AG20443 (cell line): ENCODE data around the gene FCGBP.

Experiments used
- DNase-seq: peaks from one replicate; pipeline ENCODE4 v3.0.0; 2012; ENCODE audit warnings: low spot score, mixed read lengths

The FCGBP gene

DNA sequence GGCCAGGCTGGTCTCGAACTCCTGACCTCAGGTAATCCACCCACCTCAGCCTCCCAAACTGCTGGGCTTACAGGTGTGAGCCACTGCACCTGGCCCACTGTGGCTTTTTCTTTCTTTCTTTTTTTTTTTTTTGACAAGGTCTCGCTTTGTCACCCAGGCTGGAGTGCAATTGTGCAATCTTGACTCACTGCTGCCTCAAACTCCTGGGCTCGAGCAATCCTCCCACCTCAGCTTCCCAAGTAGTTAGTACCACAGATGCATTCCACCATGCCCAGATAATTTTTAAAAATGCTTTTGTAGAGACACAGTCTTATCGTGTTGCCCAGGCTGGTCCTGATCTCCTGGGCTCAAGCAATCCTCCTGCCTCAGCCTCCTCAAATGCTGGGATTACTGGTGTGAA lies 12.1 kb upstream of the FCGBP start:
- no peak for DNase-seq

DNA sequence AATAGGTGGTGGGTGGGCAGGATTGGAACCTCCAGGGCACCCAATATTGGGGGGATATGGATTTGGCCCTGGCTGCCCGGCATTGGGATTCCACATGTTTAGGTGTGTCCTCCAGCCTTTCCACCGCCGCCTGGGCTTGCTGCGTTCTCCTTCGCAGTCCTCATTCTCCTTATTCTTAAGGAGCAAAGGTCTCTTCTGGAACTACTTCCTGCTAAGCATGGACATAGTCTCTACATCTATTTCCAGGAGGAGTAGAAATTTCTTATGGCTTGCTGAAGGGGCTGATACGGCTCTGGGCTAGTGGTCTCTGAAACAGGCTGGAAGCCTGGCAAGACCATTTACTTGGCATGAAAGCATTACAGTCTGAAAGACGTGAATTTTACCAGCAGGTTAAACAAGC lies 9.2 kb upstream of the FCGBP start:
- DNase-seq = no peak

DNA sequence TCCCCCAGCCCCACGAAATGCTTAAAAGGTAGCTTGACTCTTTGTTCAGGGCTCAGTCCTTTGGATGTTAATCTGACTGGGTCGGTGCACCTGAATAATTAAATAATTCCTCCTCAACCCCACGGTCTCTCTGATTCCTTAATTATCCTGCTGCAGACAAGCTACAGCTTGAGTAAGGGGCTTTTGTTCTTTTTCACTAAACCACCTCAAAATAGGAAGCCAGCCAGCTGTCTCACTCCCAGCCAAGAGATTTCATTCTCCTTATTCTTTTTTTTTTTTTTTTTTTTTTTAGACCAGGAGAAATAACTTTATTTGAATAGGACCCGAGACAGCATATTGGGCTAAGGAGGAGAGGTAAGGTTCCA lies 7.9 kb upstream of the FCGBP start:
- no peak for DNase-seq

DNA sequence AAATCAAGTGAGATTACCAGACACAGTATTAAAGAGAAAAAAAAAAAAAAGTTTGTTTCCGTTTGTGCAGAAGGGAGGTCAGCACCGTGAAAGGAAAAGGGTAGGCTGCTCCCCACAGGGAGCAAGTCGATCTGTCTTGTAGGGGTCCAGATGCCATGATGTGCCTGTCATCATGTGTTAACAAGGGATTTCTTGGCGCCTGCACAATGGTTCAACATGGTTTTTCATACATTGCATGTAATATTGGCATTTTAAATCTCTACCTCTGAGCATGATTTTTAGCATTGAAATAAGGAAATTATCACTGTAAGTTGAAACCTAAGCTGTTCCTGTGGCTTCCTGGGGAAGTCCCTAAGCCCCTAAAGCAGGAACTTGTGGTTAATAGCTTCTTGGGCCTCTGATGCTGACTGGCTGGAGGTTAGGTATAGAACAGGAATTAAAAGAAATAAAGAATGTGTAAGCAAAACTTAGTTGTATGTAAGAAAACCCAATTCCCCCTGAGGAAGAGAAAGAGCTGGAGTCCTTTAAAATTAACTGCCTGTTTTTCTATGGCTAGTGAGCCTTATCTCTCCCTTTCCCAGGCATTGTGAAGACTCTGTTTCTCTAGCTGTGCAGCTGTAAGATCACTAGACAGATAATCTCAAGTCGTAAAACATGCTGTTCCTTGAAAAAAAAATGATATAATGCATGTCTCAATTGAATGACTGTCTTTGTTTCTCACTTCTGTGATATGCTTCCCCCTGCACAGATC lies 7.4 kb upstream of the FCGBP start:
- no peak for DNase-seq

DNA sequence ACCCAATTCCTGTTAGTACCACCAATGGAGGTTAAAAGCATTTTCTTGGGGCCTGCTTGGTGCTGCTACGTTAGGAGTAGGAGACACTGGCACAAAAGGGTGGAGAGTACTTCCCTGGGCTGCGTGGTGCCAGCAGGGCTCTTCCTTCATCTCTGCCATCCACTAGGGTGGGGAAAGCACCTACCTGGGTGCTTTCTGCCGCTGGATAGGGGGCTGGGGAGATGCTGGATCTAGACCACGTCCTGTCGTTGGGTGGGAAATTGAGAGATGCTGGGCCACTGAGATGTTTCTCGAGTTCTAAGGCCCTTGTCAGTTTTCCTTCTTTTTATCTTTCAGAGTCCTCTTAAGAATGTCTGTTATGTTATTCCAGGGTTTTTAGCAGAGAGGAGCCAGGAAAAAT lies 6.7 kb upstream of the FCGBP start:
- no peak for DNase-seq

DNA sequence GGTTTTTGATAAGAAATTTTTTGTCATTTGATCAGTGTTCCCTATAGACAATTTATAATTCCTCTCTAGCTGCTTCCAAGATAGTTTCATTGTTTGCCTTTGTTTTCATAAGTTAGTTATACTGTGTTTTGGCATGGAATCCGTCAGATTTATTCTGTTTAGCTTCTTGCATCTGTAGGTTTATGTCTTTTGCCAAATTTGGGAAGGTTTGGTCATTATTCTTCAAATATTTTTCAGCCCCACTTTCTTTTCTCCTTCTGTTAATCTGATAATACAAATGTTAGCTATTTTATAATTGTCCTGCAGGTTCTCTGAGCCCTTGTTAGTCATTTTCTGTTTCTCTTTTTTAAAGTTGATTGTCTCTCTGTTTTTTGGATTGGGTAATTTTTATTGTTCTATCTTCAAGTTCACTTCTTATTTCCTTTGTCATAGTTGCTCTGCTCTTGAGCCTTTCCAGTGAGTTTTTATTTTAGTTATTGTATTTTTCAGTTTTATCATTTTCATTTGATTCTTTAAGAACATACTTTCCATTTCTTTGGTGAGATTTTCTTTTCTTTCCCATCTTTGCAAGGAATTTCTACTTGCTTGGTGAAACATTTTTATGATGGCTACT lies 5.9 kb upstream of the FCGBP start:
- DNase-seq = no peak

DNA sequence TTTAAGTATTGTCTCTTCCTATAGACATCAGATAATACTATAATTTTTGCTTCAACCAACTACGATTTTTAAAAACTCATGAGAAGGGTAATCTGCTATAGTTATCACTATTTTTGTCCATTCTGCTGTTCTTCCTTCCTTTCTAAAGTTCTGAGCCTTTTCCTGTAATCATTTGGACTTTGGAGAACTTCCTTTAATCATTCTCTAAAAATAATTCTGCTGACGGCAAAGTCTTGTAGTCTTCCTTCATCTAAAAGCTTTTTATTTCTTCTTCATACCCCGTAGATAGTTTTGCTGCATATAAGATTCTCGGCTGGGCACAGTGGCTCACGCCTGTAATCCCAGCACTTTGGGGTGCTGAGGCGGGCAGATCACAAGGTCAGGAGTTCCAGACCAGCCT lies 5.1 kb upstream of the FCGBP start:
- no peak for DNase-seq

DNA sequence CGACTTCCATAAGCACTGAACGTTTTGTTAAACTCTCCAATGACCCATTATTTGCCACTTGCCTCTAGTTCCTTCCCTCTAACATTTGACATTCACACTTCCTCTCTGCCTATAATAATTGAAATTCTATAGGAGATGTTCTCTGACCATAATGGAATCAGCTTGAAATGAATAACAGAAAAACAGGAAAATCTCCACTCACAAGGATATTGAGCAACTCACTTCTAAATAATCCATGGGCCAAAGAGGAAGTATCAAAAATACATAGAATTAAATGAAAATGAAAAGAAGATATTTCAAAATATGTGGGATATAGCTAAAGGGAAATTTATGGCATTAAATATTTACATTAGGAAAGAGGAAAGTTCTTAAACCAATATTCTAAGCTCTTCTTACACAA lies 3.4 kb upstream of the FCGBP start:
- no peak for DNase-seq

DNA sequence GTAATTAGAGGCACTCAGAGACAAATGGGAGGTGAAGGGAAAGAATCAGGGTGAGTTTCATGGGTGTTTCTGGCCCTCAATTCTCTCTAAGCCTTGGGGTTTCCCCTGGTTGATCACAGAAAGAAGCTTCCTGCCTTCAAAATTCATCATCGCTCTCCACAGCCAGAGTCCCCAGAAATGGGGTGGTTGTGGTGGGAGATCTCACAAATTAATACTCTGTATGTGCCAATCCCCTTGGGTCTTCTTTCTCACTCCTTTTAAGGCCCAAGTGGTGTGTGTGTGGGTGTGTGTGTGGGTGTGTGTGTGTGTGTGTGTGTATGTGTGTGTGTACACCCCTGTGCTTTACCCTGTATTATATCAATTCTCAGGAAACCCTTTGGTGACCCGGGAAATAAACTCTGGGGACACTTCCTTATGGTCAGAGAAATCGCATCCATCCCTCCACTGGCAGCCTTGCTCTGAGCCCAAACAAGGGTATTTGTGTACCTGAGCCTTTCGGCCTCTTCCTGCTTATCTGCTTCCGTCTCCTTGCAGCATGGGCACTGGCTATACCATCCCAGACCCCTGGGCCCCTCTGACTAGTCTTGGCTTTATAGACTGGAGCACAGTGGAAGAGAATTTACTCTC lies 2.8 kb upstream of the FCGBP start:
- no peak for DNase-seq

DNA sequence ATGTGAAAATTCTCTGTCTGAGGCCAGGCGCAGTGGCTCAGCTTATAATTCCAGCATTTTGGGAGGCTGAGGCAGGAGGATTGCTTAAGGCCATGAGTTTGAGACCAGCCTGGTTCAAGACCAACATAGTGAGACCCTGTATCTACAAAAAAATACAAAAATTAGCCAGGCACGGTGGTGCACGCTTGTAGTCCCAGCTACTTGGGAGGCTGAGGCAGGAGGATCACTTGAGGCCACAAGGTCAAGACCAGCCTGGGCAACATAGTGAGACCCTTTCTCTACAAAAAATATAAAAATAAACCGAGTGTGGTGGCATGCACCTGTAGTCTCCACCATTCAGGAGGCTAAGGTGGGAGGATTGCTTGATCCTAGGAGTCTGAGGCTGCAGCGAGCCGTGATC lies 2.2 kb upstream of the FCGBP start:
- no peak for DNase-seq

DNA sequence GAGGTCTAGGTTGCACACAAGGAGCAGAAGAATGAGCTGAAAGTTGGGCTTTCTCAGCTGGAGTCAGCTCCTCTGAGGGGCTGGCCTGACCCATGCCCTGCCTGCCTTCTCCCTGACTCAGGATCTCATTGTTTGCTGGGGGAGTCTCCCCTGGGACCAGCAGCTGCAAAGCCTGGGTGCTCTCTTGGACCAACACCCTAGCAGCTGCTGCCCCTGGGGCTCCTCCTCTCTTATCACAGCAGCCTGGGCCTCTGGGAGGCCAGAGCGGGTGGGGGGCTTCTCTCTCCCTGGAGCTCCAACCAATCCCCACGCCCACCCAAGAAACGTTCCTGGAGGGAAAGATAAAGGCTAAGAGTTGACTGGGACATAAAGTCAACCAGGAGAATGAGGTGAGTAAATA lies 1.6 kb upstream of the FCGBP start:
- no peak for DNase-seq

DNA sequence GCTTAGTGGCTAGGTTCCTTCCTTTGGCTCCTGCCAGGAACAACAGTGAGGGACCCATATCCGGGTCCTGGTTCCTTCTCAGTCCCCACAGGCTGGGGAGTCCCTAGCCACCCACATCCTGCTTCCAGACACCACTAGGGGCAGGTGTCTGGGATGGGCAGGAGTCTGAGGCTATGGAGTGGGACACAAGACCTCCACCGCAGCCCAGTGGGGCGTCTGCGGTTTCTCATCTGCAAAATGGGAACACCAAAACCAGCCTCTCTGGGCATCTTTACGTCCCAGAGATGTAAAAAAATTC lies 879 bp upstream of the FCGBP start:
- no peak for DNase-seq

DNA sequence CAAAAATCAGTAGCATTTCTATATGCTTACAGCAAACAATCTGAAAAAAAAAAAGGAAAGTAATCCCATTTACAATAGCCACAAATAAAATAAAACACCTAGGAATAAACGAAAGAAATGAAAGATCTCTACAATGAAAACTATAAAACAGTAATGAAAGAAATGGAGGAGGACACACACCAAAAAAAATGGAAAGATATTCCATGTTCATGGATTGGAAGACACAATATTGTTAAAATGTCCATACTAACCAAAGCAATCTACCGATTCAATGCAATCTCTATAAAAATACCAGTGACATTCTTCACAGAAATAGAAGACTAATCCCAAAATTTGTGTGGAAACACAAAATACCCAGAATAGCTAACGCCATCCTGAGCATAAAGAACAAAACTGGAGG lies 4.7 kb downstream of the FCGBP start:
- no peak for DNase-seq

DNA sequence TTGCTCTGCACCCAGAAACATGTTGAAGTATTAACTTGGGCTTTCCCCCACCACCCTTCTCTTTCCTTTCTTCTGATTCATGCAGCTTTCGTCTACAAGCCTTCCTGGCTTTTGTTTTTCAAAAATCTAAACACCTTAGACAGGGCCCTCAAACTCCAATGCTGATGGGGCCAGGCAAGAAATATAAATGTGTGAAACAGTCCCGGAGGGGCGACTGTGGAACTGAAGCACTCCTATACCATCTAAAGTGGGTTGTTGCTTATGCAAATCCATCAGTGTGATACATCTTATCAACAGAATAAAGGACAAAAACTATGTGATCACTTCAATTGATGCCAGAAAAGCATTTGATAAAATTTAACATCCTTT lies 6.1 kb downstream of the FCGBP start:
- DNase-seq = no peak

DNA sequence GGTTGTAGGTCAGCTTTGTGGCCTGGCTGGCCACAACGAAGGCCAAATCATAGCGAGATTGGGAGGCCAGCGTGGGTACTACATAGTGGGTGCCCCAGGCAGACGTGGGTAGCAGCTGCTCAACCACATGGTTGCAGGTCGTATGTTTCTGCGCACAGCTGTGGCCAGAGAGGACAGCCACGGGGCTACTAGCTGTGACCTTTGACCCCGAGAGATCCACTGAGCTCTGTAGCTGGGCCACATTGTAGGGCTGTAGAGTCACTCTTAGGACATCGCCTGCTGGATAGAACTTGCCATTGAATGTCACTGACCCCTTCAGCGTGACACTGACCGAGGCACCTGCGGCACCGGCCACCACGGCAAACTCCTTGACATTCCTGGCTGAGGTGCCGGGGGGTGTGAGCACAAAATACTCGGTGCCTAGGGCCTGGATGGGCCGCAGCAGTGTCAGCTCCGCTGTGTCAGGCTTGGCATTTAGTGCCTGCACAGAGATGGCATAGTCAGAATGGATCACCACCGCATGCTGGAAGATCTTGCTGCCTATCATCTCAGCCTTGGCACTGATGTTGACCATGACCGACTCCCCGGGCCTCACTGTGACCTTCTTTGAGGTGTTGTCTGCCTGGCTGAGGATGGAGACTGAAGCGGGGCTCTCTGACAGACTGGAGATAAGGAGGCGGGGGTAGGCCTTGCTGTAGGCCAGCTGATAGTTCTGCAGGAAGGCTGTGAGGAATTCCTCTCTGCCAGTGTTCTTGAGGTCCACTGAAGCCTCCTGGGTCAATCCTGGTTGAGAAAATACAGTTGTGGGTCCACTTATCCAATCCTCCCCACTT lies 6.7 kb downstream of the FCGBP start:
- no peak for DNase-seq

DNA sequence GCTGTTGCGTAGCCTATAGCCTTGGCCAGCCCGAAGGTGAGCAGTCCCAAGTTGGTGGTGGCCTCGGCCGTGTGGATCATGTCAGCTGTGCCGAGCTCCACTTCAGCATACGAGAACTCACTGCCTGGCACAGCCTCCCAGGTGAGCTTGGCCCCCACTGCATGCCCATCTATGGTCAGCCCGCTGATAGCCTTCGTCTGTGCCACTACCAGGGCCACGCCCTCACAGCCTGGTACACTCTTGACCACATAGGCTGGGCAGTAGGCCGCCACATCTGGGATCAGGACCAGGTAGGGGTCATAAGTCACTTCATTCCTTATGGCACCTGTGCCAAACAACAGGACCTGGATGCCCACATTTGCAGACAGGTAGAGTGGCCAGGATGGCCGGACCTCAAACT lies 7.4 kb downstream of the FCGBP start:
- no peak for DNase-seq

DNA sequence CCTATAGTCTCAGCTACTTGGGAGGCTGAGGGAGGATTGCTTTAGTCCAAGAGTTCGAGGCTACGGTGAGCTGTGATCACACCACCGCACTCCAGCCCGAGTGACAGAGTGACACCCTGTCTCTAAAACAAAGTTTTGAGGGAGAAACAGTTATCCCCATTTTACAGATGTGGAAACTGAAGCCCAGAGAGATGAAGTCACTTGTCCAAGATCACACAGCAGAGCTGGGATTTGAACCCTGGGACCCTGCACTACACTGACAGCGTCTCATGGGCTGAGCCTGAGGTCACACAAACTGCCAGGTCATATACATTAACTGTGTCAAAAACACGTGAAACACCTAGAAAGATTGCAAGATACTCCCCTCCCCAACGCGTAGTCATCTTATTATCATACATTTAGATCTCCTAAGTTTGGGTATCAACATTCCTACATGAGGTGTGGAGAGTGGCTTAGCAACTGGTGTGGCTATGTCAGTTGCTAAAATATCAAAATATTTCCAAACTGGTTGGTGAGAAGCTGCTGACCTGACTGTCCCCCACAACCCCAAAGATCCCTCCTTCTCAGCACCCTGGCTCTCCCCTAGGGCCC lies 8.2 kb downstream of the FCGBP start:
- no peak for DNase-seq

DNA sequence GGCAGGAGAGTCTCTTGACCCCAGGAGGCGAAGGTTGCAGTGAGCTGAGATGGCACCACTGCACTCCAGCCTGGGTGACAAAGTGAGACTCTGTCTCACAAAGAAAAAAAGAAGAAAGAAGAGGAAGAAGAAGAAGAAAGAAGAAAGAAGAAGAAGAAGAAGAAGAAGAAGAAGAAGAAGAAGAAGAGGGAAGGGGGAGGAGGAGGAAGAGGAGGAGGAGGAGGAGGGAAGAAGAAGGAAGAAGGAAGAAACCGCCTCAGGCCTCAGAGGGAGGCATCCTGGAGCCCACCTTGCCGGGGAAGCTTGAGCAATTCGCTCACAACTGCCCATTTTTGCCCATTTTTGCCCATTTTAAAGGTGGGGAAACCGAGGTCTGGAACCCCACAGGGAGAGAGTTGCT lies 9.5 kb downstream of the FCGBP start:
- no peak for DNase-seq

DNA sequence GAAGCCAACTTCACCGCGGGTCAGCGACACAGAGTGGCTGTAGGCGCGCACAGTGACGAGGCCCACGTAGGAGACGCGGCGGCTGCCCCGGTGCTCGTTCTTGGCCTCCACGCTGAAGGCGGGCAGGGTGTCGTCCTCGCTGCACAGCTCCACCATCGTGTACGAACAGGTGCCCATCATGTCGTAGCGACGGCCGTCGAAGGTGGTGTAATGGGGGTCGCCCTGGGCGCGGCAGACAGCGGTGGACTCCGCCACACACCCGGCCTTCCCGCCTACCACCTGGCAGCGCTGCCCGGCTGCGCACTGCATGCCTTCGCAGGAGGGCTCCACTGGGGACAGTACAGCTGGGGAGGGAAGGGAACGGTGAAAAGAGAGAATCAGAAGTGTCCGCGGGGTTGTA lies 10.0 kb downstream of the FCGBP start:
- DNase-seq = no peak

DNA sequence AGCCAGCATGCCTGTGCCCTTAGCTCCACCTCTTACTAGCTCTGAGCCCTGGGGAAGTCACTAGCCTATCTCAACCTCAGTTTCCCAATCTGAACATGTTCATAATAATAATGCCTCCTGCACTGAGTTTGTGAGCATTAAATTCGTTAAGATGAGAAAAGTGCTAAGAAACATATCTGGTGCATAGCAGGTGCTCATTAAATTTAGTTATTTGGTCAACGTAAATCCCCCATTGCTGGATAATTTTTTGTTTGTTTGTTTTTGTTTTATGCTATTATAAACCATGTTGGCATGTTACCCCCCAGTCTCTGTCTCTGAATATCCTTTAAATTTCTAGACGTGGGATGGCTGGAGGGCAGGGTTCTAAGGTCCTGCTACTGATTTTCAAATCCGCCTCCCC lies 10.6 kb downstream of the FCGBP start:
- DNase-seq = no peak

DNA sequence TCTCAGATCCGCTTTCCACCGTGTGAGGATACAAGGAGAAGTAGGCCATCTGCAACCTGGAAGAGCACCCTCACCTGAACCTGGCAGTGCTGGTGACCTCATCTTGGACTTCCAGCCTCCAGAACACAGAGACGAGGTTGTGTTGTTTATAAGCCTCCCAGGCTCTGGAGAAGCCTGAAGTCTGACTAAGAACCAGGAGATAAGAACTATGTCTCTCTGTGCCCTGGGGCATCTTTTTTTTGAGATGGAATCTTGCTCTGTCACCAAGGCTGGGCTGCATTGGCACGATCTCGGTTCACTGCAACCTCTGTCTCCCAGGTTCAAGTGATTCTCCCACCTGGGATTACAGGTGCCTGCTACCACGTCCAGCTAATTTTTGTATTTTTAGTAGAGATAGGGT lies 14.5 kb downstream of the FCGBP start:
- DNase-seq = no peak

DNA sequence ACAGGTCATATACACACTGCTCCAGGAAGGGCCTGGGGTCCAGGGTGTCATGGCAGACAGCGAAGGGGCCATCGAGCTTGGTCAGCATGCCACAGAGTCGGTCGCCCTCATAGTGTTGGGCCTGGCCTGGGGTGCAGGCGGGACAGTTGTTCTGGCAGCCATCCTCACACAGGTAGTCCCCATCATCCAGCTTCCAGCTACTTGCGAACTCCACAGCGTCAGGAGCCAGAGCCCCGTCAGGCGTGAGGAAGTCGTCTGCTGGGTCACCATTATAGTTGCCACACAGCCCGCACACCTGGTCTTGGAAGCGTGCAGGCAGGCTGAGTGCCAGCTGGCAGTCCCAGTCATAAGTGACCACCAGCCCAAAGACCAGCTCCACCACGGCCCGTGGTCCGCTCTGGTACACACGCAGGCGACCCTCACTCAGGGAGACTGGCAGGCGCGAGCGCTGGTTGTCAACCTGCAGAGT lies 16.2 kb downstream of the FCGBP start:
- no peak for DNase-seq
